BJ (cell line): ENCODE data around the gene KLRB1. TPM values are rescaled to one million over a fixed set of nuclear protein-coding genes. Genes with fewer than 3 reads are reported as not detected.
"Not testable (repeated sequence)": the region's sequence is repeated elsewhere in the genome, so short reads cannot be mapped to it uniquely, and the experiment has no call there.

Experiments
- CTCF ChIA-PET: fragments of 350-600 bp; formaldehyde crosslinking; extraction: SDS; loops from one replicate; lab custom pipeline; 2021; ENCODE audit warnings: antibody characterized with exemption, inconsistent platforms; lab: Yijun Ruan, JAX
- POLR2A ChIA-PET: fragments of 300-600 bp; sonication (Branson Sonifier 250); formaldehyde crosslinking; extraction: SDS; loops from one replicate; lab custom pipeline; 2021; ENCODE audit warnings: antibody characterized with exemption; lab: Charles Lee
- DNase-seq: peaks from one replicate; pipeline ENCODE4 v3.0.0-alpha.2; 2011; ENCODE audit warnings: low read depth
- H3K27me3 ChIP-seq: 2 replicates; pipeline ENCODE4 v1.6.0; 2011; ENCODE audit warnings: low read length; ENCODE audit not compliant: control insufficient read depth, insufficient read depth
- H3K36me3 ChIP-seq: 2 replicates; pipeline ENCODE4 v1.5.1; 2011; ENCODE audit warnings: low read length; ENCODE audit not compliant: control insufficient read depth, insufficient read depth
- H3K4me3 ChIP-seq: 2 replicates; pipeline ENCODE4 v1.5.1; 2011; ENCODE audit warnings: low read depth, mild to moderate bottlenecking, control low read depth, low read length
- polyA plus RNA-seq: library from polyadenylated mRNA; depleted of rRNA; stranded (reverse); fragments of >200 nt; gene quantifications from 2 replicates; pipeline ENCODE4 v1.2.3, GENCODE V29; 2011
- TF ChIP-seq, protein P1 (sequence below): IDR thresholded peaks from 2 replicates; pipeline ENCODE4 v1.5.1; 2011; ENCODE audit warnings: low read depth, mild to moderate bottlenecking, control low read depth, inconsistent platforms, low read length, moderate library complexity; ENCODE audit not compliant: insufficient read depth

KLRB1 gene
- polyA plus RNA-seq, 1 experiment = not detected

DNA sequence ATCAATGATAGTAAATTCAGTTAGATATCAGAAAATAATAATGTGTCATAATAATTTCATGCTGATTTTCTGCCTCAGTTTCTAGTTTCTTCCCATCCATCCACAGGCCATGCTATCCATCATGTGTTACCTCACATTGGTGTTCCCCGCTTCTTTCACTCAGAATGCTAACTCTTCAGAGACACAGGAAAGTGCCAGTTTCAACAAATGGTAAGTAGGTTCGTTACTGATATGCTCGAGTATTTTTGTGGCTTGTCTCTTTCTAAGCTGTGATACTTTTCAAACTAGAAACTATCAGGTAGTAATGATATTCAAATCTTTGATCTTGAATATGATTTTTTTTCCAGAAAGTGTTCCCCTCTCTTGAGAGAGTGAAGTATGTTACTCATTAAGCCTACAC lies 1.5 kb downstream of the KLRB1 start:
- H3K4me3 ChIP-seq = no peak overlapping the region
- H3K27me3 ChIP-seq = no peaks in the 10 kb centered on the region
- TF ChIP-seq, protein P1, sequence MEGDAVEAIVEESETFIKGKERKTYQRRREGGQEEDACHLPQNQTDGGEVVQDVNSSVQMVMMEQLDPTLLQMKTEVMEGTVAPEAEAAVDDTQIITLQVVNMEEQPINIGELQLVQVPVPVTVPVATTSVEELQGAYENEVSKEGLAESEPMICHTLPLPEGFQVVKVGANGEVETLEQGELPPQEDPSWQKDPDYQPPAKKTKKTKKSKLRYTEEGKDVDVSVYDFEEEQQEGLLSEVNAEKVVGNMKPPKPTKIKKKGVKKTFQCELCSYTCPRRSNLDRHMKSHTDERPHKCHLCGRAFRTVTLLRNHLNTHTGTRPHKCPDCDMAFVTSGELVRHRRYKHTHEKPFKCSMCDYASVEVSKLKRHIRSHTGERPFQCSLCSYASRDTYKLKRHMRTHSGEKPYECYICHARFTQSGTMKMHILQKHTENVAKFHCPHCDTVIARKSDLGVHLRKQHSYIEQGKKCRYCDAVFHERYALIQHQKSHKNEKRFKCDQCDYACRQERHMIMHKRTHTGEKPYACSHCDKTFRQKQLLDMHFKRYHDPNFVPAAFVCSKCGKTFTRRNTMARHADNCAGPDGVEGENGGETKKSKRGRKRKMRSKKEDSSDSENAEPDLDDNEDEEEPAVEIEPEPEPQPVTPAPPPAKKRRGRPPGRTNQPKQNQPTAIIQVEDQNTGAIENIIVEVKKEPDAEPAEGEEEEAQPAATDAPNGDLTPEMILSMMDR = no peak
- DNase-seq = no peak
- H3K36me3 ChIP-seq = no peaks in the 10 kb centered on the region
- POLR2A ChIA-PET = no interaction called here
- CTCF ChIA-PET = no interaction called here

DNA sequence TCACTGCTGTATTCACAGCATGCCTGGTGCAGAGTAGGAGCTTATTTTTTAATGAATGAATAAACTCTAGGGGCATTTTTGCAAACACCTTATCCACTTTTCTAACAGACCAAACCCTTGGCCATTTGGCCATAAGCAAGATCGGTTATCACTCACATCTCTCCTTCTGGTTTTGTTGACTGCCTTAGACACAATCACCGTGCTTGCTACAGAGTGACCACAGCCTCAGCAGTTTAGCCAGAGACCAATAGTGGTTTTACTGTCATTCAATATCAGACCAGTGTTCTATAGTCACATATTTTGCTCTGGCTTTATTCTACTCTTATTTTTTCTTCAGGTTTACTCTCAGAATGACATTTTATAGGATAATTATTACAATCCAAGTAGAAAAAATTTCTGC lies 2.2 kb downstream of the KLRB1 start:
- Histone ChIP-seq H3K36me3 (no peaks in the 10 kb centered on the region), H3K4me3 (no peak overlapping the region), H3K27me3 (no peaks in the 10 kb centered on the region)
- DNase-seq = no peak
- CTCF ChIA-PET = no interaction called here
- POLR2A ChIA-PET = no interaction called here
- TF ChIP-seq, protein P1 = no peak

DNA sequence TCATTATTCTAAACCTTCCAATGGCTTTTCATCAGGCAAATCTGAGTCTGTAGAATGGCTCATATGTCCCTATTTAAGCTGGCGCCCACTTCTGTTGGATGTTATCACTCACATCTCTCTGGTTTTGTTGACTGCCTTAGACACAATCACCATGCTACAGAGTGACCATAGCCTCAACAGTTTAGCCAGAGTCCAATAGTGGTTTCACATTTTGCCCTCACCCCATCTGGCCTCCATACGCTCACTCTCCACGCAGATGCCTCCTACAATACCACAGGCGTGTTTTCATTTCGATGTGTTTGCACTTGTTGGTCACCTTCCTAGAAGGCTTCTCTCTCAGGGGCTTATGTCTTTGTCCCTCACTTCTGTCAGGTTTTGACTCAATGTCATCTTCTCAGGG lies 3.4 kb downstream of the KLRB1 start:
- H3K27me3 ChIP-seq = no peaks in the 10 kb centered on the region
- TF ChIP-seq, protein P1 = no peak
- no peaks in the 10 kb centered on the region for H3K36me3 ChIP-seq
- no peak for DNase-seq
- H3K4me3 ChIP-seq = no peak overlapping the region
- POLR2A ChIA-PET = no interaction called here
- CTCF ChIA-PET = no interaction called here

DNA sequence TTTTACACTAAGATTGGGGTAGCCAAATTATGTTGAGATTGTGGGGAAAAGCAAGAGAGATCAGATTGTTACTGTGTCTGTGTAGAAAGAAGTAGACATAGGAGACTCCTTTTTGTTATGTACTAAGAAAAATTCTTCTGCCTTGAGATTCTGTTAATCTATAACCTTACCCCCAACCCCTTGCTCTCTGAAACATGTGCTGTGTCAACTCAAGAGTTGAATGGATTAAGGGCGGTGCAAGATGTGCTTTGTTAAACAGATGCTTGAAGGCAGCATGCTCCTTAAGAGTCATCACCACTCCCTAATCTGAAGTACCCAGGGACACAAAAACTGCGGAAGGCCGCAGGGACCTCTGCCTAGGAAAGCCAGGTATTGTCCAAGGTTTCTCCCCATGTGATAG lies 7.3 kb downstream of the KLRB1 start:
- POLR2A ChIA-PET, DNase-seq, H3K36me3 ChIP-seq, H3K4me3 ChIP-seq, CTCF ChIA-PET, H3K27me3 ChIP-seq: not testable (repeated sequence)

DNA sequence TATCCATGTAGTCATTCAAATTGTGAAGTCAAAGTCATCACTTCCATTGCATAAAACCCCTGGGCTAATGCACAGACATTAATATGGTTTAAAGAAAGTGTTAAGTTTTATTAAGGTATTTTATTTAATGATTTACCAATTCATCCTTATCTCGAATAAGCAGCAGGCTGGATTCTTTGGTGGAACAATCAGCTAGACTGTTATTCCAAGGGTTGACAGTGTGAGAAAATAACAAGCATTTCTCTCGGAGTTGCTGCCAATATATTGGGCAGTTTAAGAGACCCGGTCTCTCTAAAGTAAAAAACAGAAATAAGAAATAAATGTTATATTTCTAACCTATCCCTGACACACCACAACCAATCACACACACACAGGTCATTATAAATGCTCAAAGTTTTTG lies 9.4 kb downstream of the KLRB1 start:
- DNase-seq = no peak
- TF ChIP-seq, protein P1 = no peak
- no peak overlapping the region for H3K4me3 ChIP-seq
- CTCF ChIA-PET = no interaction called here
- H3K36me3 ChIP-seq = no peaks in the 10 kb centered on the region
- H3K27me3 ChIP-seq = no peaks in the 10 kb centered on the region
- POLR2A ChIA-PET = no interaction called here

DNA sequence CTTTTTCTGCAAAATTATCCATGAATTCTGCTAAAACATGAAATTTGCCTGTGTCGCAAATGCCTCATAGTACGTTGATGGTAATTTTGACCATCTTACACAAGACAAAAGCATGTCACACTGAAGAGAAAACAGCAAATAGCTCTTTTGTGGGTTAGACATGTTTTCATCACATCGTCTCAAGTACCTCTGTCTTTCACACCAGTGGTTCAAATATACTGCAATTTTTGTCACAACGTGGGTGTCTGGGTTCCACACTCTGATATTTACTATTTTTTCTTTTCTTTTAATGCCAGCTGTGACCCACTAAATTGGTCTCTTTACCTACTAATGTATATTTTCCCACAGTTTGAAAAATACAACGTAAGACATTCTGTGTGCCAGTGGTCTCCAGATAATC lies 10.4 kb downstream of the KLRB1 start:
- Histone ChIP-seq H3K4me3 (no peak overlapping the region), H3K36me3 (no peaks in the 10 kb centered on the region), H3K27me3 (no peaks in the 10 kb centered on the region)
- ChIA-PET POLR2A (no interaction called here), CTCF (no interaction called here)
- TF ChIP-seq, protein P1 = no peak
- no peak for DNase-seq
